K562 (cell line): ENCODE results near the gene STK16. TPM values are rescaled to one million over a fixed set of nuclear protein-coding genes. Genes with fewer than 3 reads are reported as not detected.
A peak's percentile ranks its signal among the peaks of the same experiment; 100 is the strongest.

Experiments
- ATAC-seq: fragments of 200-7000 bp; cut with Tn5 transposase; 3 replicates; pipeline ENCODE4 v1.9.1; 2020; ENCODE audit warnings: moderate library complexity
- BruUV-seq: library from RNA; stranded (reverse); fragments of 400-500 nt; replicated peaks from 2 replicates; lab custom pipeline; 2021; lab: Mats Ljungman, UMichigan
- CTCF ChIA-PET: fragments of 300-600 bp; formaldehyde crosslinking; extraction: SDS; loops from one replicate; lab custom pipeline; 2021; ENCODE audit warnings: low intra/inter-chr PET ratio; lab: Yijun Ruan, JAX
- POLR2A ChIA-PET: fragments of 300-600, 350-650 bp; sonication (Branson Sonifier 250); formaldehyde crosslinking; extraction: SDS; loops from one replicate; lab custom pipeline; 2021; ENCODE audit warnings: antibody characterized with exemption, inconsistent platforms; lab: Yijun Ruan, JAX
- DNase-seq, 4 experiments: peaks; one replicate each; pipeline versions ENCODE4 v3.0.0 to v3.0.0-alpha.2; 2011 to 2018; ENCODE audit warnings: low spot score in 3 of 4, mixed read lengths in 3 of 4; ENCODE audit errors: extremely low read depth in 1 of 4
- FAIRE-seq: peaks from 2 replicates; lab custom pipeline; 2011; peaks lifted over from hg19 to GRCh38; lab: Jason Lieb, UNC
- H2AFZ ChIP-seq: 2 replicates; pipeline ENCODE4 v1.6.0; 2011; ENCODE audit warnings: low read depth, low read length, control low read depth, inconsistent platforms
- H3K27ac ChIP-seq: fragments of 200-600 bp; 3 replicates; pipeline ENCODE4 v1.8.0; 2011; ENCODE audit warnings: low read depth, mild to moderate bottlenecking, control low read depth, inconsistent platforms, low read length, moderate library complexity, mixed read lengths; ENCODE audit errors: extremely low read depth
- H3K27me3 ChIP-seq, 2 experiments: fragments of 300-600 bp in 1 of 2; 2 replicates in 1 of 2; 3 replicates in 1 of 2; pipeline versions ENCODE4 v1.6.0 to v1.8.0; 2011; ENCODE audit warnings: inconsistent platforms in 2 of 2, low read length in 2 of 2, mild to moderate bottlenecking in 1 of 2, mixed read lengths in 1 of 2, moderate library complexity in 1 of 2; ENCODE audit not compliant: control insufficient read depth in 2 of 2, insufficient read depth in 2 of 2
- H3K36me3 ChIP-seq: fragments of 300-600 bp; 3 replicates; pipeline ENCODE4 v1.8.0; 2011; ENCODE audit warnings: mild to moderate bottlenecking, low read length, inconsistent platforms; ENCODE audit not compliant: control insufficient read depth, insufficient read depth
- H3K4me1 ChIP-seq, 2 experiments: fragments of 200-600 bp in 1 of 2; replicated peaks in 1 of 2; 2 replicates in 1 of 2; 3 replicates in 1 of 2; pipeline versions ENCODE4 v1.5.1 to v1.8.0; 2011; ENCODE audit warnings: inconsistent platforms in 2 of 2, low read length in 2 of 2, mild to moderate bottlenecking in 1 of 2, mixed read lengths in 1 of 2, moderate library complexity in 1 of 2; ENCODE audit not compliant: control insufficient read depth in 2 of 2, insufficient read depth in 2 of 2
- H3K4me2 ChIP-seq: 2 replicates; pipeline ENCODE4 v1.6.1; 2011; ENCODE audit warnings: low read length, control low read depth, inconsistent platforms, mixed read lengths; ENCODE audit not compliant: insufficient read depth
- H3K4me3 ChIP-seq: fragments of 200-600 bp; sonication (generic), shearing (Covaris generic); 2 replicates; pipeline ENCODE4 v1.5.1; 2016; ENCODE audit warnings: control low read depth, inconsistent platforms
- H3K79me2 ChIP-seq: fragments of 200-600 bp; 3 replicates; pipeline ENCODE4 v1.8.0; 2011; ENCODE audit warnings: low read length, inconsistent platforms; ENCODE audit not compliant: control insufficient read depth, insufficient read depth
- H3K9ac ChIP-seq, 2 experiments: 2 replicates each; pipeline versions ENCODE4 v1.6.0 to v1.6.1; 2011; ENCODE audit warnings: low read depth in 2 of 2, low read length in 2 of 2, control low read depth in 1 of 2, inconsistent platforms in 1 of 2, mild to moderate bottlenecking in 1 of 2, mixed read lengths in 1 of 2; ENCODE audit not compliant: insufficient read depth in 1 of 2
- H3K9me1 ChIP-seq: one replicate; pipeline ENCODE4 v1.6.0; 2011; ENCODE audit warnings: inconsistent platforms, mild to moderate bottlenecking, low read length, moderate library complexity; ENCODE audit not compliant: control insufficient read depth, insufficient read depth
- H3K9me3 ChIP-seq: replicated peaks from 2 replicates; pipeline ENCODE4 v1.5.1; 2011; ENCODE audit warnings: low read depth, low read length, inconsistent platforms; ENCODE audit not compliant: control insufficient read depth, insufficient read depth
- H4K20me1 ChIP-seq: replicated peaks from 2 replicates; pipeline ENCODE4 v1.6.1; 2011; ENCODE audit warnings: low read length, inconsistent platforms, mixed read lengths; ENCODE audit not compliant: control insufficient read depth, insufficient read depth
- ARID3A ChIP-seq: IDR thresholded peaks from 2 replicates; pipeline ENCODE4 v1.6.1; 2012; ENCODE audit warnings: low read depth, low read length, improper control_type of control experiment, borderline replicate concordance
- DNMT1 ChIP-seq: fragments of 450-650 bp; IDR thresholded peaks from 2 replicates; pipeline ENCODE4 v1.6.1; 2016; ENCODE audit warnings: antibody characterized with exemption, mild to moderate bottlenecking
- ERF ChIP-seq: fragments of 450-650 bp; formaldehyde crosslinking; IDR thresholded peaks from 2 replicates; pipeline ENCODE4 v1.4.0; 2020; ENCODE audit warnings: mild to moderate bottlenecking, mixed read lengths
- GABPB2 ChIP-seq: fragments of 250-450 bp; sonication (Bioruptor Pico); conservative IDR thresholded peaks from 2 replicates; pipeline ENCODE4 v1.5.1; 2021; ENCODE audit warnings: mild to moderate bottlenecking
- MITF ChIP-seq: IDR thresholded peaks from 2 replicates; pipeline ENCODE4 v1.6.1; 2014; ENCODE audit warnings: antibody characterized with exemption
- PHF8 ChIP-seq: fragments of 200-600 bp; sonication (generic); IDR thresholded peaks from 2 replicates; pipeline ENCODE4 v1.6.1; 2012; ENCODE audit warnings: mixed run types, mild to moderate bottlenecking, inconsistent platforms, low read length, moderate library complexity, borderline replicate concordance
- PTTG1 ChIP-seq: fragments of 450-650 bp; IDR thresholded peaks from 2 replicates; pipeline ENCODE4 v1.6.1; 2016; ENCODE audit warnings: low read depth, mild to moderate bottlenecking, missing genetic modification characterization, missing compliant biosample characterization
- RAD21 ChIP-seq, 2 experiments: fragments of 250-450 bp in 1 of 2; fragments of 450-650 bp in 1 of 2; sonication (Bioruptor Pico) in 1 of 2; formaldehyde crosslinking in 1 of 2; IDR thresholded peaks in 1 of 2; conservative IDR thresholded peaks in 1 of 2; 2 replicates each; pipeline versions ENCODE4 v1.4.0 to v1.8.0; 2020 to 2022; ENCODE audit warnings: mild to moderate bottlenecking in 2 of 2, moderate library complexity in 1 of 2
- SIX5 ChIP-seq, 2 experiments: IDR thresholded peaks; 2 replicates each; pipeline ENCODE4 v1.6.1; 2011; ENCODE audit warnings: low read length in 2 of 2, borderline replicate concordance in 1 of 2, low read depth in 1 of 2, mild to moderate bottlenecking in 1 of 2, moderate library complexity in 1 of 2; ENCODE audit not compliant: insufficient read depth in 1 of 2
- TEAD2 ChIP-seq: fragments of 450-650 bp; IDR thresholded peaks from 2 replicates; pipeline ENCODE4 v1.6.1; 2016; ENCODE audit warnings: missing genetic modification characterization, control low read depth, missing compliant biosample characterization
- TRIM28 ChIP-seq: fragments of 450-650 bp; IDR thresholded peaks from 2 replicates; pipeline ENCODE4 v1.6.1; 2017
- ZBTB1 ChIP-seq: sonication (generic); formaldehyde crosslinking; IDR thresholded peaks from 2 replicates; pipeline ENCODE4 v1.8.1; 2023; ENCODE audit warnings: missing genetic modification reagents, low read depth, mild to moderate bottlenecking, borderline replicate concordance
- ZNF184 ChIP-seq: sonication (generic); formaldehyde crosslinking; IDR thresholded peaks from 2 replicates; pipeline ENCODE4 v1.5.0; 2020; ENCODE audit warnings: missing genetic modification reagents
- ZNF644 ChIP-seq: fragments of 200-800 bp; sonication (Bioruptor generic); IDR thresholded peaks from 2 replicates; pipeline ENCODE4 v1.6.1; 2016; ENCODE audit warnings: low read depth, missing genetic modification characterization, missing compliant biosample characterization
- ZNF780A ChIP-seq: fragments of 250-450 bp; sonication (Bioruptor Pico); IDR thresholded peaks from 2 replicates; pipeline ENCODE4 v1.5.0; 2021; ENCODE audit warnings: mild to moderate bottlenecking
- WGBS: fragments of 100-300 bp; shearing (Covaris generic); methylation state at CpG from one replicate; pipeline ENCODE4 v1.1.6; 2016; ENCODE audit warnings: low coverage, mixed read lengths; ENCODE audit not compliant: insufficient coverage; ENCODE audit errors: missing lambda C conversion rate; 5-methylcytosine and 5-hydroxymethylcytosine counted together
- in situ Hi-C: fragments of 300-500 bp; cut with MboI; formaldehyde crosslinking; loops from 4 replicates; pipeline ENCODE4 v1.15.0; 2018; ENCODE audit warnings: inconsistent platforms, mixed read lengths
- intact Hi-C: fragments of 100-400 bp; cut with micrococcal nuclease; formaldehyde crosslinking; loops from 2 replicates; pipeline ENCODE4 v1.14.2; 2022
- polyA plus RNA-seq, 8 experiments: library from polyadenylated mRNA; depleted of rRNA in 4 of 8; stranded (reverse) in 5 of 8; unstranded in 3 of 8; fragments of >200 nt; fragmentation: Nextera tagmentation in 2 of 8; fragmentation: Illumina TruSeq in 1 of 8; extraction: Ambion mirVana in 2 of 8; extraction: Trizol in 1 of 8; gene quantifications; 2 replicates each; pipeline versions ENCODE4 v1.2.1 to v1.2.3, GENCODE V29; 2011 to 2014; ENCODE audit warnings: inconsistent platforms in 1 of 8, missing spikeins in 1 of 8
- total RNA-seq, 7 experiments: library from RNA; depleted of rRNA in 6 of 7; stranded (reverse); fragments of >200 nt in 6 of 7; fragmentation: Illumina TruSeq in 2 of 7; extraction: Trizol in 2 of 7; gene quantifications; 2 replicates each; pipeline versions ENCODE4 v1.2.1 to v1.2.3, GENCODE V29; 2011 to 2021; ENCODE audit warnings: low replicate concordance in 1 of 7

STK16 gene
- total and polyA plus RNA-seq, 9 of the 15 experiments (the other 6 are each of a cell fraction or from before 2014, with no cell fraction given): 5.4 to 36.2 (median 17.8) TPM

- TF ChIP-seq ZNF644 (tag) (no peak), ZBTB1 (CRISPR knock-in tag) (no peak), GABPB2 (CRISPR knock-in tag) (no peak), ERF (CRISPR knock-in tag) (no peak)
Observed at GRCh38 chr2:219277703-219278654, 32.7 kb downstream of the STK16 start (continued).

- peak overlapping the region; percentile 96 for H2AFZ ChIP-seq
- no TSS peak for BruUV-seq
- H3K9me1 ChIP-seq: peaks cover 5% of the 10 kb centered on the region
- H3K79me2 ChIP-seq: no peaks in the 10 kb centered on the region
- in situ Hi-C loops: no loop called here
- H3K36me3 ChIP-seq: no peaks in the 10 kb centered on the region
- CTCF ChIA-PET: interaction anchor here (4.3 kb wide), 1 partner anchor 17 kb away, joined by 28 read pairs; no protein-coding TSS in a partner anchor
- intact Hi-C loops: loop anchor here (1.0 to 5.0 kb wide), 6 partner anchors 16 to 319 kb away; partner anchors contain the start of genes ABCB6, NHEJ1, STK11IP and TUBA4A
- H3K9ac ChIP-seq: peak overlapping the region; percentile 80 to 84
- no peaks in the 10 kb centered on the region for H4K20me1 ChIP-seq
- H3K4me1 ChIP-seq: peaks cover 42 to 59% of the 10 kb centered on the region in 2 experiments
- ATAC-seq: no peak
- POLR2A ChIA-PET: interaction anchor here (0.6 to 1.6 kb wide), 13 partner anchors 10 to 145 kb away, joined by 3 to 8 read pairs (median 5); partner anchors contain the start of genes CNPPD1, DNPEP, GLB1L and STK16
- no peak for DNase-seq
- WGBS: 6% methylated on average over 7 of the region's 9 CpGs
- no peaks in the 10 kb centered on the region for H3K27me3 ChIP-seq
- H3K9me3 ChIP-seq: no peaks in the 10 kb centered on the region
- FAIRE-seq: no peak
- peak overlapping the region; percentile 74 for H3K4me2 ChIP-seq
- H3K4me3 ChIP-seq: peak overlapping the region; percentile 32
- peak overlapping the region; percentile 87 for H3K27ac ChIP-seq
- TF ChIP-seq MITF (peak; percentile 53; the same call in 1 of the 2 replicates), ARID3A (no peak), ERF (CRISPR knock-in tag) (no peak), TEAD2 (tag) (no peak), ZNF780A (CRISPR knock-in tag) (no peak), PTTG1 (no peak), PHF8 (peak; percentile 33; the same call in 1 of the 2 replicates), TRIM28 (no peak), ZNF184 (CRISPR knock-in tag) (no peak), SIX5 (IDR thresholded peaks at IDR 0.05; ENCODE audit: borderline replicate concordance in 1 of 2, insufficient read depth in 1 of 2, low read depth in 1 of 2, low read length in 2 of 2) (no peak), DNMT1 (no peak), RAD21 (CRISPR knock-in tag; conservative IDR thresholded peaks at IDR 0.05 in 1 of 2, IDR thresholded peaks at IDR 0.05 in 1 of 2) (0 out of 4 replicates have a peak, but pooled peaks of 1 of the 2 experiments have one; percentile 12)
Observed at GRCh38 chr2:219278655-219279150, 33.4 kb downstream of the STK16 start.
